PC-9 (cell line): Measurements from ENCODE around the gene CTSE. TPM values are rescaled to one million over a fixed set of nuclear protein-coding genes. Genes with fewer than 3 reads are reported as not detected.

Experiments used
- BruUV-seq: library from RNA; stranded (reverse); fragments of 400-500 nt; replicated peaks from 2 replicates; lab custom pipeline; 2021; lab: Mats Ljungman, UMichigan
- CTCF ChIA-PET: fragments of 300-600 bp; sonication (Branson Sonifier 250); formaldehyde crosslinking; loops from one replicate; lab custom pipeline; 2022; ENCODE audit warnings: antibody characterized with exemption; lab: Charles Lee
- POLR2A ChIA-PET: fragments of 300-600 bp; sonication (Branson Sonifier 250); formaldehyde crosslinking; loops from one replicate; lab custom pipeline; 2022; ENCODE audit warnings: antibody characterized with exemption; ENCODE audit not compliant: unreplicated experiment; lab: Charles Lee
- DNase-seq, 2 experiments: peaks; one replicate each; pipeline versions ENCODE4 v3.0.0 to v3.0.0-alpha.2; 2015 to 2022; ENCODE audit warnings: mixed read lengths in 1 of 2
- H2AFZ ChIP-seq: fragments of 200-600 bp; sonication (generic); 2 replicates; pipeline ENCODE4 v1.8.1; 2017; ENCODE audit warnings: antibody characterized with exemption
- H3F3A ChIP-seq: fragments of 200-600 bp; sonication (generic); 2 replicates; pipeline ENCODE4 v1.8.1; 2017; ENCODE audit warnings: antibody characterized with exemption, mild to moderate bottlenecking, low read depth; ENCODE audit not compliant: insufficient read depth
- H3K27ac ChIP-seq: fragments of 200-600 bp; sonication (generic); 2 replicates; pipeline ENCODE4 v1.6.1; 2016; ENCODE audit warnings: mixed run types
- H3K27me3 ChIP-seq: fragments of 200-600 bp; sonication (generic); 2 replicates; pipeline ENCODE4 v1.6.1; 2016; ENCODE audit warnings: low read depth, mixed run types; ENCODE audit not compliant: insufficient read depth
- H3K36me3 ChIP-seq: fragments of 200-600 bp; sonication (generic); 2 replicates; pipeline ENCODE4 v1.6.1; 2016; ENCODE audit warnings: low read depth, mixed run types
- H3K4me1 ChIP-seq: fragments of 200-600 bp; sonication (generic); replicated peaks from 2 replicates; pipeline ENCODE4 v1.6.1; 2016; ENCODE audit warnings: mixed run types; ENCODE audit not compliant: insufficient read depth
- H3K4me2 ChIP-seq: fragments of 200-600 bp; sonication (generic); 2 replicates; pipeline ENCODE4 v1.6.1; 2017; ENCODE audit warnings: mixed run types
- H3K4me3 ChIP-seq: fragments of 200-600 bp; sonication (generic); 2 replicates; pipeline ENCODE4 v1.6.1; 2016; ENCODE audit warnings: mixed run types
- H3K79me2 ChIP-seq: fragments of 200-600 bp; sonication (generic); 2 replicates; pipeline ENCODE4 v1.6.1; 2017; ENCODE audit warnings: low read depth, mixed run types
- H3K9me2 ChIP-seq: fragments of 200-600 bp; sonication (generic); 2 replicates; pipeline ENCODE4 v1.8.1; 2017; ENCODE audit warnings: mild to moderate bottlenecking; ENCODE audit not compliant: insufficient read depth
- H3K9me3 ChIP-seq: fragments of 200-600 bp; sonication (generic); 2 replicates; pipeline ENCODE4 v1.8.1; 2016; ENCODE audit warnings: low read depth; ENCODE audit not compliant: insufficient read depth
- H4K20me1 ChIP-seq: fragments of 200-600 bp; sonication (generic); 2 replicates; pipeline ENCODE4 v1.8.1; 2017; ENCODE audit not compliant: insufficient read depth
- CTCF ChIP-seq: fragments of 200-600 bp; sonication (generic); conservative IDR thresholded peaks from 2 replicates; pipeline ENCODE4 v1.6.1; 2017; ENCODE audit warnings: mixed run types, antibody characterized with exemption, mild to moderate bottlenecking, moderate library complexity
- EZH2 ChIP-seq: fragments of 200-600 bp; sonication (generic); IDR thresholded peaks from 2 replicates; pipeline ENCODE4 v1.8.0; 2017; ENCODE audit warnings: antibody characterized with exemption, low read depth
- intact Hi-C: fragments of 100-400 bp; cut with micrococcal nuclease; formaldehyde crosslinking; loops from one replicate; pipeline ENCODE4 v1.10.0; 2022; ENCODE audit not compliant: unreplicated experiment
- total RNA-seq: library from RNA; stranded (reverse); gene quantifications from 2 replicates; pipeline ENCODE4 v1.2.3, GENCODE V29; 2021

Gene CTSE
- total RNA-seq, 1 experiment from 2014 or later: 1.2 TPM

- CTCF ChIA-PET: no interaction called here
- no peaks in the 10 kb centered on the region for H3K9me3 ChIP-seq
- no peaks in the 10 kb centered on the region for H3K27me3 ChIP-seq
- H3K9me2 ChIP-seq: no peaks in the 10 kb centered on the region
- no peak overlapping the region for H3K27ac ChIP-seq
- no peaks in the 10 kb centered on the region for H3K4me1 ChIP-seq
- intact Hi-C loops: no loop called here
- H2AFZ ChIP-seq: no peak overlapping the region
- TF ChIP-seq EZH2: no peak
- TF ChIP-seq CTCF: no peak
- BruUV-seq: no TSS peak
- H3K36me3 ChIP-seq: no peaks in the 10 kb centered on the region
- no peaks in the 10 kb centered on the region for H4K20me1 ChIP-seq
- no peak overlapping the region for H3K4me2 ChIP-seq
- POLR2A ChIA-PET: no interaction called here
- H3F3A ChIP-seq: no peaks in the 10 kb centered on the region
- no peak overlapping the region for H3K4me3 ChIP-seq
- DNase-seq: no peak
- H3K79me2 ChIP-seq: no peaks in the 10 kb centered on the region
These were observed 38.8 kb upstream of the CTSE start for GRCh38 chr1:206062464-206062863.

GRCh38 chr1:206060844-206061243 is 37.1 kb upstream of the CTSE start:
- H3K9me3 ChIP-seq: no peaks in the 10 kb centered on the region
- no peak overlapping the region for H3K27ac ChIP-seq
- no peaks in the 10 kb centered on the region for H3F3A ChIP-seq
- no TSS peak for BruUV-seq
- H3K27me3 ChIP-seq: no peaks in the 10 kb centered on the region
- H3K36me3 ChIP-seq: no peaks in the 10 kb centered on the region
- no peaks in the 10 kb centered on the region for H3K4me1 ChIP-seq
- TF ChIP-seq CTCF: no peak
- TF ChIP-seq EZH2: no peak
- no peaks in the 10 kb centered on the region for H3K9me2 ChIP-seq
- POLR2A ChIA-PET: no interaction called here
- H2AFZ ChIP-seq: no peak overlapping the region
- no peak overlapping the region for H3K4me3 ChIP-seq
- H3K4me2 ChIP-seq: no peak overlapping the region
- DNase-seq: no peak
- H4K20me1 ChIP-seq: no peaks in the 10 kb centered on the region
- intact Hi-C loops: no loop called here
- CTCF ChIA-PET: no interaction called here
- H3K79me2 ChIP-seq: no peaks in the 10 kb centered on the region

- CTCF ChIA-PET: no interaction called here
- TF ChIP-seq EZH2 (no peak), CTCF (no peak)
- intact Hi-C loops: no loop called here
These were observed 35.7 kb upstream of the CTSE start for GRCh38 chr1:206059355-206059915.

More at GRCh38 chr1:206059355-206059915, 35.7 kb upstream of the CTSE start:
- no peaks in the 10 kb centered on the region for H4K20me1 ChIP-seq
- H3K4me2 ChIP-seq: no peak overlapping the region
- H3K4me1 ChIP-seq: no peaks in the 10 kb centered on the region
- 0 out of 2 replicates have a peak overlapping the region, but pooled peaks have one; percentile 10 for H2AFZ ChIP-seq
- no peaks in the 10 kb centered on the region for H3F3A ChIP-seq
- POLR2A ChIA-PET: no interaction called here
- H3K79me2 ChIP-seq: no peaks in the 10 kb centered on the region
- no peaks in the 10 kb centered on the region for H3K9me2 ChIP-seq
- no peak for DNase-seq
- no peak overlapping the region for H3K27ac ChIP-seq
- no peaks in the 10 kb centered on the region for H3K36me3 ChIP-seq
- H3K9me3 ChIP-seq: no peaks in the 10 kb centered on the region
- no peak overlapping the region for H3K4me3 ChIP-seq
- H3K27me3 ChIP-seq: no peaks in the 10 kb centered on the region
- BruUV-seq: no TSS peak
